ENCODE measurements around the gene CST6. TPM values are rescaled to one million over a fixed set of nuclear protein-coding genes. Genes with fewer than 3 reads are reported as not detected.
"Not testable (repeated sequence)": the region's sequence is repeated elsewhere in the genome, so short reads cannot be mapped to it uniquely, and the experiment has no call there.

CST6 gene
- polyA plus RNA-seq, 1 donor from 2014 or later: not detected

DNA sequence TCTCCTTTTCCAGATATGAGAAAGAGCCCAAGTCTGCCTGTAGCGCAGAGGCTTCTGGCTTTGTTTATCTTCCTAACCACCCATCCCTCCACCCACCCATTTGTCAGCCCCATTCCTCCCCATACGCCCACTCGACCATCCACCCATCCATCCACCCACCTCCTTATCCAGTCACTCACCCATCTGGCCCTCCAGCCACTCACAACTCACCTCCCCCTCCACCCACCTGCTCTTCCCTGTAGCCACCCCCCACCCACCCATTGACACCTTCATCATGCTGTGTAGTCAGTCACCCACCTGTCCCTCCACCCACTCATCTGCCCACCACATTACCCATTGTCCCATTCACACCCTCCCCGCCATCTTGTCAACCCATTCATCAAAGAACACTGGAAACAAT is 5.5 kb downstream of the CST6 start:
- H3K4me3 Mint-ChIP-seq: no peak overlapping the region
- H3K9me3 Mint-ChIP-seq: no peaks in the 10 kb centered on the region
- H3K27me3 Mint-ChIP-seq: peaks cover 5% of the 10 kb centered on the region
- H3K4me1 Mint-ChIP-seq: peaks cover 0 to under 1% (median 0%) of the 10 kb centered on the region in 3 donors
- H3K27ac Mint-ChIP-seq: no peak overlapping the region
- no peaks in the 10 kb centered on the region for H3K36me3 Mint-ChIP-seq

DNA sequence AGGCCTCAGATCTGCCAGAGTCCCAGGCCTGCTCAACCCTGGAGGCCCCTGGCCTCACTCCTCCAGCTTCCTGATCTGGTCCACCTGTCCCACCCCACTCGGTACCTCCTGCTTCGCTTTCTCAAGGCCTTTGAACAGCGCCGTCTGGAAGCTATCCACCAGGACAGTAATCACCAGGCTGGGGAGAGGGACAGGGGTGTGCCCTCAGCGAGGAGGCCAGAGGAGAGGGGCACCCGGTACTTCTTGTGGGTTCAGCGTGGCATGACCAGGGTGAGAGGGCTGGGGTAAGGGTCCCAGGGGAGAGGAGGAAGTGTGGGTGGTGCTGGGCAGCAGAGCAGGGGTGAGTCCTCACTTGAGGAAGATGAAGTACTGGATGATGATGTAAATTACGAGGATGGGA is 8.4 kb downstream of the CST6 start:
- Mint-ChIP-seq H3K4me1 (peaks cover 2 to 5% (median 2%) of the 10 kb centered on the region in 3 donors), H3K27ac (no peak overlapping the region), H3K9me3 (no peaks in the 10 kb centered on the region), H3K36me3 (no peaks in the 10 kb centered on the region), H3K27me3 (no peaks in the 10 kb centered on the region), H3K4me3 (no peak overlapping the region)

DNA sequence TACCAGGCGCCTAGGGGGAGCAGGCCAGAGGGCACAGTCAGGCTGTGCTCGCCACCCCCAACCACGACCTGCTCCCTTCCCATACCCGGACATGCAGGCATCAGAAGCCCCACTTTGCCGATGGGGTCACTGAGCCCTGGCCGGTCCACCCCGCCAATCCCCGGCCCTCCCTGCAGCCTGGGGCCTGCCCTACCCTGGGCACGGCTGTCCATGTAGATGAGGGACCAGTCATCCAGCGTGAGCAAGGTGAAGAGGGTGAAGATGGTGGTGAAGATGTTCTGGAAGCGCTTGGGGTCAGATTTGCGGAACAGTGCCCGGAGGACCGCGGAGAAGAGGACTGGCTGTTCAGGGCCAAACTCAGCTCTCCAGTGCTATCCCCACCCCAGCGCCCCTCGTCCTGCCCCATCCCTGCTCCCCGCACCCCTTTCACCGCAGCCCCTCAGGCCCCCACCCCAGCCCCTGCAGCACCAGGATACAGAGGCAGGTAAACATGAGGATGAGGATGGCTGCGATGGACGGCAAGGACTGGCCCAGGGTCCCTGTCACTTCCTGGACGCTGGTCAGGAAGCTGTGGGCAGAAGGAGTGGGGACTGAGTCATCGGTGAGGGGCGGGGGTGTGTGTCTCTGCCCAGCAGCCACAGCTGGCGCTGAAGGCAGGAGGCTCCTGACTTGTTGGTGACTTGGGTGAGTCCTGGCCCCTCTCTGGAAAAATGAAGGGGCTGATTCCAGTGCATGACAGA is 9.0 kb downstream of the CST6 start:
- Mint-ChIP-seq H3K36me3 (no peaks in the 10 kb centered on the region), H3K4me1 (peaks cover 2 to 5% (median 2%) of the 10 kb centered on the region in 3 donors), H3K27ac (no peak overlapping the region), H3K27me3 (no peaks in the 10 kb centered on the region), H3K9me3 (no peaks in the 10 kb centered on the region), H3K4me3 (peak overlapping the region in 1 of 4 donors; percentile 12)

DNA sequence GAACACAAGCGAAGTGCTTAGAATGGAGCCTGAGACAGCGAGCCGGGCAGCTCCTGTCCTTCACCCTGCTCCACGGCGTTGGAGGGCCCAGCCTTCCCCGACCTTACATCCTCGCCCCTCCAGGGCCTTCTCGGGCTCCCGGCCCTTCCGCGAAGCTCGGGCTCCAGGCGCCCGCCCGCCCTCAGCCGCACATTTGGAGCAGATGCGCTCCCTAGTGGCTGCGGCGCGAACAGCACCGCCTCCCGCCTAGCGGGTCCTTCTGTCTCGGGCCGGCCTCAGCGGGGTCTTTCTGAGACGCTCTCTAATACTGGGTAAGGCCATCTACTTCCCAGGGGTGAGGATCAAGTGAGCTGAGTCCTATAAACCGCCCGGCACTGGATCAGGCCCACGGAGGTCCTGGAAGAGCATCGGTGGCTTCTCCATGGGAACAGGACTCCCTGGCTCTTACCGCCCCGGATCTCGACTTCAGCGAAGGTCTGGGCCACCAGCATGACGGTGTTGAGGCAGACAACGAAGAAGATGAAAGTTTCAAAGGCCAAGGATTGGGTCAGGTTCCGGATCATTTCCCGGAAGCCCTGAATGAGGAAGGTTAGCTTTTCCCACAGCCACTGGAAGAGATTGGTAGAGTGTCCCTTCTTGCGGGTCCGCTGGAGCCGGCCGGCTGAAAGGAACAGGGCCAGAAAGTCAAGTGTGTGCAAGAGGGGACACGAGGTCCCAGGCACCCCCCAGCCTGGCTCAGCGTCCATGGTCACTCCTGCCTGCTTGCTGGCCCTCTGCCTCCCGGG is 10.8 kb downstream of the CST6 start:
- Mint-ChIP-seq H3K27me3 (no peaks in the 10 kb centered on the region), H3K27ac (peak overlapping the region in 1 of 3 donors; percentile 28), H3K4me1 (peaks cover 2 to 5% (median 2%) of the 10 kb centered on the region in 3 donors), H3K4me3 (peak overlapping the region in 3 of 4 donors; percentile 16 to 80 (median 45)), H3K36me3 (peaks cover 1% of the 10 kb centered on the region), H3K9me3 (no peaks in the 10 kb centered on the region)

DNA sequence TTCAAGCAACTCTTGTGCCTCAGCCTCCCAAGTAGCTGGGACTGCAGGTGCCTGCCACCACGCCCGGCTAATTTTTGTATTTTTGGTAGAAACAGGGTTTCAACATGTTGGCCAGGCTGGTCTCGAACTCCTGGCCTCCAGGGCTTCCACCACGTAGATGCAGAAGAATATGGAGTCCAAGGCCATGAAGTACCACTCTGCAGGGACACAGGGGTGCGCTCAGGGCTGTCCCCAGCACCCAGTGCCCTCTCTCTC is 11.3 kb downstream of the CST6 start:
- not testable (repeated sequence) for H3K9me3 Mint-ChIP-seq, H3K27ac Mint-ChIP-seq, H3K4me3 Mint-ChIP-seq

DNA sequence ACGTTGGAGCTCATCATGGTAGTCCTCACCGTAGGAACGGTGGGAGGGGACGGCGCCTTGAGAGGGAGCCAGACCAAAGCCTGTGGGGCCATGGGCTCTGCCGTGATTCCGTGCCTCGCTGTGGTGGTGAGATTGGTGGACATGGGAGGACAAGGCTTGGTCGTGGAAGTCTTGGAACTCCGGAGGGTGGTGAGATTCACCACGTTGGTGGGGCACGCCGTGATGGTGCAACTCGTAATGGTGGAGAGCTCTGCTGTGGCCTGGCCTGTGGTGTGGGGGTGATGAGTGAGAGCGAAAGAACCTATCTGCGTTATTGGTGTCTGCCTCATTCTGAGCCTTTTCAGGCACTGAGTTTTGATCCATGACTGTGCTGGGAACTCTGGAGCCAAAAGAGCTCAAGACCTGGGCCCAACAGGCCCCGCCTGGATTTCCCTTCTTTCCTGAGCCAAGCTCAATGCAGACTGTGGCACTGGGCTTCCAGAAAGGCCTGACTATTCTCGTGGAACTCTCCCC is 14.3 kb downstream of the CST6 start, which contains the start of gene CATSPER1:
TSS of gene CATSPER1 (minus strand) at position 463 of the 513 bp plus-strand sequence. CDS start at position 363, 100 bp downstream.
- no peaks in the 10 kb centered on the region for H3K27me3 Mint-ChIP-seq
- peaks cover 1% of the 10 kb centered on the region for H3K36me3 Mint-ChIP-seq
- peaks cover 2 to 5% (median 2%) of the 10 kb centered on the region in 3 donors for H3K4me1 Mint-ChIP-seq
- no peak within 1 kb of the TSS for H3K4me3 Mint-ChIP-seq
- H3K27ac Mint-ChIP-seq: peak within 1 kb of the TSS in 1 of 3 donors; percentile 74
- H3K9me3 Mint-ChIP-seq: no peaks in the 10 kb centered on the region

More for the DNA sequence above, 11.3 kb downstream of the CST6 start:
- not testable (repeated sequence) for H3K4me1 Mint-ChIP-seq, H3K36me3 Mint-ChIP-seq, H3K27me3 Mint-ChIP-seq

DNA sequence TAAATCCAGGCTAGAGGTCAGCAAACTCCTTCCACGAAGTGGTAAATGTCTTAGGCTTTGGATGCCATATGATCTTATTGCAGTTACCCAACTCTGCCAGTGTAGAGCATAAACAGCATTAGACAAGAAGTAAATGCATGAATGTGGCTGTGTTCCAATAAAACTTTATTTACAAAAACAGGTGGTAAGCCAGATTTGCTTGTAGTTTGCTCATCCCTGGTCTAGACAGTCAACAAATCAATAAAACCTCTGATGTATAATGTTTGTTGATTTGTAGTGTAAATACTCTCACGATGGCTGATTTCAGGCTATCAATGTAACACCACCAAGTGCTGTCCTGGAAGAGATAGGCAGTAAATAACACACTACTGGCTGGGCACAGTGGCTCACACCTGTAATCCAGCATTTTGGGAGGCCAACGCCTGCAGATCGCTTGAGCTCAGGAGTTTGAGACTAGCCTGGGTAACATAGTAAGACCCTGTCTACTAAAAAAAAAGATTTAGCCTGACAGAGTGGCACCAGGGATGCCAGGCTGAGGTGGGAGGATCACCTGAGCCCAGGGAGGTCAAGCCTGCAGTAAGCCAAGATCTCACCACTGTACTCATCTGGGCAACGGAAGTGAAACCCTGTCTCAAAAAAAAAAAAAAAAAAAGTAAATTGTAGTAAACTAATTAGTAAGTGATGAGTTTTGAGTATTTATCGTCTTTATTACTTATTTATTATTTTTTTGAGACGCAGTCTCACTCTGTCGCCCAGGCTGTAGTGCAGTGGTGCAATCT is 21.3 kb downstream of the CST6 start:
- no peaks in the 10 kb centered on the region for H3K4me1 Mint-ChIP-seq
- peaks cover 0 to 2% (median 0%) of the 10 kb centered on the region in 3 donors for H3K9me3 Mint-ChIP-seq
- H3K27me3 Mint-ChIP-seq: peaks cover 7% of the 10 kb centered on the region
- no peak overlapping the region for H3K4me3 Mint-ChIP-seq
- peak overlapping the region in 1 of 3 donors; percentile 39 for H3K27ac Mint-ChIP-seq
- no peaks in the 10 kb centered on the region for H3K36me3 Mint-ChIP-seq

DNA sequence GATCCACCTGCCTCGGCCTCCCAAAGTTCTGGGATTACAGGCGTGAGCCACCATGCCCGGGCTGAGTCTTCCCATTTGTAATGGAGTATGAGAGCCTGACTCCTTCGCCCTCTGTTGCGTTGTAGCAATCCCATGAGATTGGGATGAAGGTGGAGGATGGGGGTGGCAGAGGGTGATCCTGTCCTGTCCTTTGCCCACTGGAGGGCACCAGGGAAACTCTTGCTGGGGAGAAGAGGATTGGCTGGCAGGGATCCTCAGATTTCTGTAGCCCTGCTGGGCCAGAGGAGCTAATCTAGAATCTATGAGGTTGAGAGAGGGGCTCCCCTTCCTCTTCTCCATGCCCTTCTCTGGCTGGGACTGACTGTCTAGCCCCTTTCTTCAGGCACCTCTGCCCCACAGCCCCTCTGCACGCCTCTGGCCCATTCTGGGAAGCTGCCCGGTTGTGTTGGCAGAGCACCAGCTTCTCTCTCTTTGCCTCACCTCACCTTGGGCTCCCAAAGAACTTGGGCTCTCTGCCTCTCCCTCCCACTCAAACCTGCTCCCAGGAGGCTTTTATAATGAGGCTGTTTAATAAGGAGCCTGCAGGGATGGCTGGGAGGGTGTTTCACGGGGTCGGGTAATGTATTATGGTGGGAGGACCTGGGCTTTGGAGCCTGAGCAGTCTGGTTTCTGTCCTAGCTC is 24.0 kb downstream of the CST6 start:
- H3K9me3 Mint-ChIP-seq: peaks cover 0 to 2% (median 0%) of the 10 kb centered on the region in 3 donors

DNA sequence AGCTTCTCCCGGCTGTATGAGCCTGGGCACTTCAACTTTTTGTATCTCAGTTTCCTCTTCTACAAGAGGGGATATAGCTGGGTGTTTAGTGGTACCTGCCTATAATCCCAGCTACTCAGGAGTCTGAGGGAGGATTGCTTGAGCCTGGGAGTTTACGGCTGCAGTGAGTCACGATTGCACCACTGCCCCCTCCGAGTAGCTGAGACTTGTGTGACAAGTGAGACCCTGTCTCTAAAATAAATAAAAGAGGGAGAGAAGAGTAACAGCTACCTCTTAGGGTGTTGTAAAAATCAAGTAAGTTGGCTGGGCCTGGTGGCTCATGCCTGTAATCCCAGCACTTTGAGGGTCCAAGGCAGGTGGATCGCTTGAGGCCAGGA is 24.5 kb downstream of the CST6 start:
- Mint-ChIP-seq H3K36me3 (no peaks in the 10 kb centered on the region), H3K9me3 (peaks cover 0 to 2% (median 0%) of the 10 kb centered on the region in 3 donors), H3K27me3 (peaks cover 7% of the 10 kb centered on the region), H3K4me3 (no peak overlapping the region), H3K27ac (no peak overlapping the region), H3K4me1 (no peaks in the 10 kb centered on the region)

More for the DNA sequence above, 24.0 kb downstream of the CST6 start:
- no peak overlapping the region for H3K4me3 Mint-ChIP-seq
- no peaks in the 10 kb centered on the region for H3K36me3 Mint-ChIP-seq
- H3K4me1 Mint-ChIP-seq: no peaks in the 10 kb centered on the region
- peaks cover 7% of the 10 kb centered on the region for H3K27me3 Mint-ChIP-seq
- H3K27ac Mint-ChIP-seq: no peak overlapping the region

DNA sequence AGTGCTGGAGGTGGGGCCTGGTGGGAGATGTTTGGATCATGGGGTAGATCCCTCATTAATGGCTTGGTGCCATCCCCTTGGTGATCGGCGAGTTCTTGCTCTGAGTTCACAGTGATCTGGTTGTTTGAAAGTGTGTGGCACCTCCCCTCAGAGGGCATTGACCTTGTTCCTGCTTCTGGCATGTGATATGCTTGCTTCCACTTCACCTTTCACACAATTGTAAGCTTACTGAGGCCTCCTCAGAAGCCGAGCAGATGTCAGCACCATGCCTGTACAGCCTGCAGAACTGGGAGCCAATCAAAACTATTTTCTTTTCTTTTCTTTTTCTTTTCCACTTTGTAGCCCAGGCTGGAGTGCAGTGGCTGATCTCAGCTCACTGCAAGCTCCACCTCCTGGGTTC is 25.5 kb downstream of the CST6 start:
- H3K36me3 Mint-ChIP-seq: no peaks in the 10 kb centered on the region
- peaks cover 0 to 2% (median 0%) of the 10 kb centered on the region in 3 donors for H3K9me3 Mint-ChIP-seq
- no peaks in the 10 kb centered on the region for H3K4me1 Mint-ChIP-seq
- no peak overlapping the region for H3K27ac Mint-ChIP-seq
- peaks cover 7% of the 10 kb centered on the region for H3K27me3 Mint-ChIP-seq
- H3K4me3 Mint-ChIP-seq: no peak overlapping the region

DNA sequence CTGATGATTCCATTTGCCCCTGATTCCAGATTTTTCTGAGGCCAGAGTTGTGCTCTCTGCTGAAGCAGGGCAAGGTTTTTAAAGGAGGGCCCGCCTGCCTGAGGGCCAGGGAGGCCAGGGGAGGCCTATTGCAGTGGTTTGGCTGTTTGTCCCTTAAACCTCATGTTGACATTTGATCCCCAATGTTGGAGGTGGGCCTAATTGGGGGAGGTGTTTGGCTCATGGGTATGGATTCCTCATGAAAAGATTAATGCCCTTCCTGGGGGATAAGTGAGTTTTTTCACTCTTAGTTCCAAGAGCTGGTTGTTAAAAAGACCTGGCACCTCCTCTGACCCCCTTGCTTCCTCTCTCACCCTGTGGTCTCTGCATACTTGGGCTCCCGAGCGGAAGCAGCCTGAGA is 28.0 kb downstream of the CST6 start:
- H3K4me1 Mint-ChIP-seq: peaks cover 0 to 3% (median 2%) of the 10 kb centered on the region in 3 donors
- no peak overlapping the region for H3K4me3 Mint-ChIP-seq
- H3K27ac Mint-ChIP-seq: no peak overlapping the region
- peaks cover 6% of the 10 kb centered on the region for H3K27me3 Mint-ChIP-seq
- H3K9me3 Mint-ChIP-seq: peaks cover 0 to 2% (median 0%) of the 10 kb centered on the region in 3 donors
- peaks cover 2% of the 10 kb centered on the region for H3K36me3 Mint-ChIP-seq

DNA sequence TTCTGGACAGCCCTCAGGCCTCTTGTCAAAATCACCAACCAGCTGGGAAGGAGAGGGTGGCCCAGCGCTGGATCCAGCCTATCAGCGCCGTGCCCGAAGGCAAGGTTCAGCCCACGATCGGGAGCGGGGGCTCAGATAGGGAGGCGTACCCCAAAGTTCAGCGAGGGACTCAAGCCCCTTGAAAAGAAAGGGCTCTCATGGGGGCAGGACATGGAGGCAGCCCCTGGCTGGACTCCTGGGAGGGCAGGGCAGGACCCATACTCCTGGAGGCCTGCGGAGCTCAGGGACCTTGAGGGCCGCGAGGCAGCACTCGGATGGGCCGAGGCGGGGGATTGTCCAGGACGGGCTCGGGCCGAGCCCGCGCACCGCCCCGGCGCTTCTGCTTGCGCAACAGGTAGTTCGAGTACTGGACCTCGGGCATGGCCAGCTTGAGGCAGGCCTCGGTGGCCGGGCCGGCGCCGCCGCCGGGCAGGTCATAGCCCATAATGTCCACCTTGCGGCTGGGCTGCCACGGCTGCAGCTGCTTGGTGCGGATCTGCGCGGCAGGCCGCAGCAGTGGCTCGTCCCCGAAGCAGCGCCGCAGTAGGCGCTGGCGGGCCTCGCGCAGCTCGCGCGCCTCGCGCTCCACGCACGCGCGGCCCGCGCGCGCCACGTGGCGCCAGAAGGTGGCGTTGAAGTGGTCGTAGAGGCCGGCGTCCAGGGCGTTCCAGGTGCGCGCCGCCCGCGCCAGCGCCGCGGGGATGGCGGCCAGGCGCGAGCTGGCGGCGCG is 30.6 kb downstream of the CST6 start:
- Mint-ChIP-seq H3K27me3 (no peaks in the 10 kb centered on the region), H3K9me3 (no peaks in the 10 kb centered on the region), H3K27ac (no peak overlapping the region), H3K4me3 (no peak overlapping the region), H3K4me1 (peaks cover 4 to 8% (median 6%) of the 10 kb centered on the region in 3 donors), H3K36me3 (peaks cover 2% of the 10 kb centered on the region)

DNA sequence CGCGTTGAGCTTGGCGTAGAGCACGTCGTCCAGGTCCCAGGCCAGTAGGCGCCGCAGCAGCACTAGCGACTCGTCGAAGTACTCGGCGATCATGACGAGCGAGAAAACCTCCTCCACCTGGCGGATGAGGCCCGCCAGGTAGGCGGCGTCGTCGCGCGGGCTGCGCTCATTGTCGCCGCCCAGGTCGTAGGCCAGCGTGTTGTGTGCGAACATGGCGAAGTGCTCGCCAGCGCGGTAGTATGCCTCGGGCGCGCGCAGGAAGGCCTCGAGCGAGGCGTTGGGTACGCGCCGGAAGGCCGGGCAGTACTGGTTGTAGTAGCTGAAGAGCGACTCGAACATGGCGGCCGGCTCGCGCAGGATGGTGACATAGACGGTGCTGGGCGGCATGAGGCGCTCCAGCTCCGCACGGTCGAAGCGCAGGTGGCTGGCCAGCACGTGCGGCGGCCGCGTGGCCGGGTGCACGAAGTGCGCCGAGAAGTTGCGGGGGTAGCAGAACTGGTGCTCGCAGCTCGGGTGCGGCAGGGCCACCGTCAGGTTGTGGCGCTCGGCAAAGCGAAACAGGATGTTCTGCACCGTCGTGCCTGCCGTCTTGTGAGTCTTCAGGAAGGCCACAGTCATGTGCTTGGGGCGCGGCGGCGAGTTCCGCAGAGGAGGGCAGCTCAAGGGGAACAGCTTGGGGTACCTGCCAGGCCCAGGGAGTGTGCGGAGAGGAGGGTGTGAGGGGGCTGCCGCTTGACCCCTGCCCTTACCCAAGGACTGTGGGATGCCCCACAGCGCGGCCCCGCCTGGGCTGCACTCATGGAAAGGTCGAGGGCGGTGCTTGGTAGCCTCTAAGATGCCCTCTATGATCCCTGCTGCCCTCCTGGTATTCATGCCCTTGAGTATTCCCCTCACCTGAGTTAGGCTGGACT is 31.4 kb downstream of the CST6 start:
- Mint-ChIP-seq H3K4me3 (no peak overlapping the region), H3K36me3 (peaks cover 2% of the 10 kb centered on the region), H3K27ac (no peak overlapping the region), H3K27me3 (no peaks in the 10 kb centered on the region), H3K4me1 (peaks cover 4 to 8% (median 6%) of the 10 kb centered on the region in 3 donors), H3K9me3 (no peaks in the 10 kb centered on the region)

Data from IgD-negative memory B cell (primary cell).